GM10266 (cell line): ENCODE measurements around the gene ABCG1.
"Not testable (repeated sequence)": the region's sequence is repeated elsewhere in the genome, so short reads cannot be mapped to it uniquely, and the experiment has no call there.

Experiments used
- DNase-seq: peaks from one replicate; pipeline ENCODE4 v3.0.0; 2012; ENCODE audit errors: extremely low spot score
- TF ChIP-seq, protein P1 (sequence below): IDR thresholded peaks from 2 replicates; pipeline ENCODE4 v1.5.1; 2012; ENCODE audit warnings: mild to moderate bottlenecking, low read depth; ENCODE audit not compliant: control insufficient read depth, insufficient read depth; ENCODE audit errors: missing control alignments

The ABCG1 gene

GRCh38 chr21:42176859-42177258 lies 42.1 kb upstream of the ABCG1 start:
- no peak for DNase-seq
- TF ChIP-seq, protein P1, sequence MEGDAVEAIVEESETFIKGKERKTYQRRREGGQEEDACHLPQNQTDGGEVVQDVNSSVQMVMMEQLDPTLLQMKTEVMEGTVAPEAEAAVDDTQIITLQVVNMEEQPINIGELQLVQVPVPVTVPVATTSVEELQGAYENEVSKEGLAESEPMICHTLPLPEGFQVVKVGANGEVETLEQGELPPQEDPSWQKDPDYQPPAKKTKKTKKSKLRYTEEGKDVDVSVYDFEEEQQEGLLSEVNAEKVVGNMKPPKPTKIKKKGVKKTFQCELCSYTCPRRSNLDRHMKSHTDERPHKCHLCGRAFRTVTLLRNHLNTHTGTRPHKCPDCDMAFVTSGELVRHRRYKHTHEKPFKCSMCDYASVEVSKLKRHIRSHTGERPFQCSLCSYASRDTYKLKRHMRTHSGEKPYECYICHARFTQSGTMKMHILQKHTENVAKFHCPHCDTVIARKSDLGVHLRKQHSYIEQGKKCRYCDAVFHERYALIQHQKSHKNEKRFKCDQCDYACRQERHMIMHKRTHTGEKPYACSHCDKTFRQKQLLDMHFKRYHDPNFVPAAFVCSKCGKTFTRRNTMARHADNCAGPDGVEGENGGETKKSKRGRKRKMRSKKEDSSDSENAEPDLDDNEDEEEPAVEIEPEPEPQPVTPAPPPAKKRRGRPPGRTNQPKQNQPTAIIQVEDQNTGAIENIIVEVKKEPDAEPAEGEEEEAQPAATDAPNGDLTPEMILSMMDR, result no peak

- TF ChIP-seq, protein P1, result no peak
- no peak for DNase-seq
Observed at GRCh38 chr21:42179316-42179715, 39.6 kb upstream of the ABCG1 start.

- not testable (repeated sequence) for DNase-seq
Observed at GRCh38 chr21:42180001-42180400, 38.9 kb upstream of the ABCG1 start.

DNA sequence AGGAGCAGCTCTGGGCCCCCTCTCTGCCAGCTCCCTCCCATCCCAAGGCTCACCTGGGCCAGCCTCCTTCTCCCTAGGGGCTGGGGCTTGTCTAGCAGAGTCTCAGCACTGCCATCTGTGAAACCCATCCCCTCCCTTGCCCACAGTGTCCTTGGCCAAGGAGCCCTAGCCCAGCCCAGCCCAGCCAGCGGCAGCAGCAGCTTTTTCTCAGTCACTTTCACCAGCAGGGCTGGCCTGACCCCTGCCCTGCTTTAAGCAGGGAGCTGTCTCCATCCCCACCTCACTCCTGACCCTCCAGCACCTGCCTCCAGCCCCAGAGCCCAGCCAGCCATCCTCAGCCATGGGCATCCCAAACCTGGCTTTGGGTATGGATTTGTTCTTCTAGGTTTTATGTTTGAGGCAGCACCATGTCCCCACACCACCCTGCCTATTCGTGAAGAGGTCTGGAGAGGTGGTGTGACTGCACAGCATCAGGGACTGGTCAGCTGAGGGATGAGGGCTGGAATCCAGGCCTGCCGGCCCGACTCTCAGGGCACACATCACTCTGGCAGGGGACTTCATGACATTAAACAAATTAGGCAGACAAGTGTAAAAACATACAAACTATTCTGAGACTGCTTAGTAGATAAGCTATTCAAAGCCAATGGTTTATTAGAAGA lies 36.1 kb upstream of the ABCG1 start:
- no peak for DNase-seq
- TF ChIP-seq, protein P1, result no peak

DNA sequence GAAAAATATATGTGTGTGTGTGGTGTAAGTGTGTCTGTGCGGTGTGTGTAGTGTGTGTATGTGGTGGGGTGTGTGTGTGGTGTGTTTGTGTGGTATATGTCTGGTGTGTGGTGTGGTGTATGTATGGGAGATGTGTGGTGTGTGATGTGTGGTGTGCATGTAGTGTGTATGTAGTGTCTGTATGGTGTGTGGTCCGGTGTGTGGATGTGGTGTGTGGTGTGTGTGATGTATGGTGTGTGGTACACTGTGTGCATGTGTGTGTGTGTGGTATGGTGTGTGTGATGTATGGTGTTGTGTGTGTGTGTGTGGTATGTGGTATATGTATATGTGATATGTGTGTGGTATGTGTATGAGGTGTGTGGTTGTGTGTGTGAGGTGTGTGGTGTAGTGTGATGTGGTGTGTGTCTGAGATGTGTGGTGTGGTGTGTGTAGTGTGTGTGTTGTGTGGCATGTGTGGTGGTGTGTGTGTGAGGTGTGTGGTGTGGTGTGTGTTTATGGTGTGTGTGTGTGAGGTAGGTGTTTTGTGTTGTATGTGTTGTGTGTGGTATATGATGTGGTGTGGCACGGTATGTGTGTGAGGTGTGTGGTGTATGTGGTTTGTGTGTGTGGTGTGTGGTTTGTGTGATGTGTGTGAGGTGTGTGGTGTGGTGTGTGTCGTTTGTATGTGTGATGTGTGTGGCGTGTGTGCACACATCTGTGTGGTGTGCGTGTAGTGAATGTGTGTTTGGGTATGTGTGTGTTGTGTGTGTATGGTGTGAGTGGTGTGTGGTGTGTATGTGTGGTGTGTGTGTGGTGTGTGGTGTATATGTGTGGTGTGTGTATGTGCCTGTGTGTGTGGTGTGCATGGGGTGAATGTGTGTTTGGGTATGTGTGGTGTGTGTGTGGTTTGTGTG lies 35.3 kb upstream of the ABCG1 start:
- TF ChIP-seq, protein P1, result no peak
- DNase-seq, result no peak

GRCh38 chr21:42186591-42186990 lies 32.3 kb upstream of the ABCG1 start:
- no peak for DNase-seq

GRCh38 chr21:42187976-42188653 lies 30.8 kb upstream of the ABCG1 start:
- TF ChIP-seq, protein P1, result no peak
- peak; percentile 87 for DNase-seq

More at GRCh38 chr21:42186591-42186990, 32.3 kb upstream of the ABCG1 start:
- TF ChIP-seq, protein P1, result no peak
